Measurements from ENCODE around the gene FKBP5. TPM values are rescaled to one million over a fixed set of nuclear protein-coding genes. Genes with fewer than 3 reads are reported as not detected.

Gene FKBP5
- polyA plus RNA-seq, 2 of the 4 experiments (the other 2 are of a cell fraction): 8.4 to 11.7 TPM

DNA sequence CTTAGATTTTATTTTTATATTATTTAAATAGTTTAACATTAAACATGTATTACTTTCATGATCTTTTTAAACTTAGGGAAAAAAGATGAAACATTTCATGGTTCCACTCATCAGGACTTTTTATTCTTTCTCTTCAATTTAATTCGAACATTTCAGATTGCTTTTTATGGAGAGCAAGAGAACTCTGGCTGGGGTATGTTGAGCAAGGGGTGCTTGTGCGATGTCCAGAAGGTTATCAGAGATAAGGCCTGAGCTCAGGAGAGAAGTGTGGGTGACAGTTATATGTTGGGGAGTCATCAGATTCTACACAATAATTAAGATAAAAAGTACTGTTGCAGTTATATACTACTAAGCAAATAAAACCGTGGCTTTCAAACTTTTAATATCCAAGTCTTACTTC lies 37.5 kb downstream of the FKBP5 start:
- no peak for FAIRE-seq
- TF ChIP-seq, protein P1, sequence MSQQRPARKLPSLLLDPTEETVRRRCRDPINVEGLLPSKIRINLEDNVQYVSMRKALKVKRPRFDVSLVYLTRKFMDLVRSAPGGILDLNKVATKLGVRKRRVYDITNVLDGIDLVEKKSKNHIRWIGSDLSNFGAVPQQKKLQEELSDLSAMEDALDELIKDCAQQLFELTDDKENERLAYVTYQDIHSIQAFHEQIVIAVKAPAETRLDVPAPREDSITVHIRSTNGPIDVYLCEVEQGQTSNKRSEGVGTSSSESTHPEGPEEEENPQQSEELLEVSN (IDR thresholded peaks at IDR 0.05; ENCODE audit: borderline replicate concordance, low read depth): no peak
- TF ChIP-seq EHF (CRISPR knock-in tag; IDR thresholded peaks at IDR 0.05) (no peak), HDAC2 (IDR thresholded peaks at IDR 0.05) (no peak), TFCP2L1 (CRISPR knock-in tag; IDR thresholded peaks at IDR 0.05) (no peak), NPAS2 (CRISPR knock-in tag; IDR thresholded peaks at IDR 0.05; ENCODE audit: borderline replicate concordance) (no peak), GATA3 (IDR thresholded peaks at IDR 0.05; ENCODE audit: borderline replicate concordance) (no peak)
- no peaks in the 10 kb centered on the region for H3K4me1 ChIP-seq
- H3K4me3 ChIP-seq: no peak overlapping the region
- POLR2A ChIA-PET: no interaction called here
- no peak overlapping the region for H3K27ac ChIP-seq
- H3K9me3 ChIP-seq: no peaks in the 10 kb centered on the region
- 84% methylated on average over 3 of the region's 3 CpGs for WGBS (ENCODE audit: missing lambda C conversion rate)
- ATAC-seq: no peak
- H3K4me2 ChIP-seq: no peak overlapping the region
- CTCF ChIA-PET: interaction anchor here (1.1 kb wide), 1 partner anchor 9 kb away, joined by 5 read pairs; no protein-coding TSS in a partner anchor
- no peak for DNase-seq (ENCODE audit: low read depth in 1 of 2, low spot score in 1 of 2)

DNA sequence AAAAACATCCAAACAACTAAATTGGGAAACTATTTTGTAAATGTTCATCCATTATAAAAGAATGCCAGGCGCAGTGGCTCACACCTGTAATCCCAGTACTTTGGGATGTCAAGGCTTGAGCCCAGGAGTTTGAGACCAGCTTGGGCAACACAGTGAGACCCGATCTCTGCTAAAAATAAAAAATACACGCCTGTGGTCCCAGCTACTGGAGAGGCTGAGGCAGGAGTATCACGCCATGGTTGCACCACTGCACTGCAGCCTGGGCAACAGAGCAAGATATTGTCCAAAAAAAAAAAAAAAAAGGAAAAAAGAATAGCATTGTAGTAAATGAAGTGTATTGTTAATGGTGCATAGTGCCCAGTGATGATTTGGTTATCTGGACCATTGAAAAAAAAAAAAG lies 38.7 kb downstream of the FKBP5 start:
- POLR2A ChIA-PET: no interaction called here
- ATAC-seq (no peak), DNase-seq (ENCODE audit: low read depth in 1 of 2, low spot score in 1 of 2) (no peak), FAIRE-seq (no peak)
- Histone ChIP-seq H3K4me1 (no peaks in the 10 kb centered on the region), H3K9me3 (no peaks in the 10 kb centered on the region), H3K27ac (no peak overlapping the region), H3K4me2 (no peak overlapping the region), H3K4me3 (no peak overlapping the region)
- TF ChIP-seq, protein P2, sequence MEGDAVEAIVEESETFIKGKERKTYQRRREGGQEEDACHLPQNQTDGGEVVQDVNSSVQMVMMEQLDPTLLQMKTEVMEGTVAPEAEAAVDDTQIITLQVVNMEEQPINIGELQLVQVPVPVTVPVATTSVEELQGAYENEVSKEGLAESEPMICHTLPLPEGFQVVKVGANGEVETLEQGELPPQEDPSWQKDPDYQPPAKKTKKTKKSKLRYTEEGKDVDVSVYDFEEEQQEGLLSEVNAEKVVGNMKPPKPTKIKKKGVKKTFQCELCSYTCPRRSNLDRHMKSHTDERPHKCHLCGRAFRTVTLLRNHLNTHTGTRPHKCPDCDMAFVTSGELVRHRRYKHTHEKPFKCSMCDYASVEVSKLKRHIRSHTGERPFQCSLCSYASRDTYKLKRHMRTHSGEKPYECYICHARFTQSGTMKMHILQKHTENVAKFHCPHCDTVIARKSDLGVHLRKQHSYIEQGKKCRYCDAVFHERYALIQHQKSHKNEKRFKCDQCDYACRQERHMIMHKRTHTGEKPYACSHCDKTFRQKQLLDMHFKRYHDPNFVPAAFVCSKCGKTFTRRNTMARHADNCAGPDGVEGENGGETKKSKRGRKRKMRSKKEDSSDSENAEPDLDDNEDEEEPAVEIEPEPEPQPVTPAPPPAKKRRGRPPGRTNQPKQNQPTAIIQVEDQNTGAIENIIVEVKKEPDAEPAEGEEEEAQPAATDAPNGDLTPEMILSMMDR (IDR thresholded peaks at IDR 0.05): no peak
- TF ChIP-seq CBX2 (IDR thresholded peaks at IDR 0.05; ENCODE audit: borderline replicate concordance, low read depth) (no peak), FOSB (CRISPR knock-in tag; IDR thresholded peaks at IDR 0.05) (no peak), HEYL (CRISPR knock-in tag; IDR thresholded peaks at IDR 0.05) (no peak), CEBPB (IDR thresholded peaks at IDR 0.05) (no peak), NPAS2 (CRISPR knock-in tag; IDR thresholded peaks at IDR 0.05; ENCODE audit: borderline replicate concordance) (no peak), HMGXB4 (CRISPR knock-in tag; IDR thresholded peaks at IDR 0.05; ENCODE audit: borderline replicate concordance) (no peak), RAD21 (conservative IDR thresholded peaks at IDR 0.05 in 1 of 2, IDR thresholded peaks at IDR 0.05 in 1 of 2) (no peak), HES2 (IDR thresholded peaks at IDR 0.05) (no peak), EP300 (IDR thresholded peaks at IDR 0.05) (no peak), ZNF302 (CRISPR knock-in tag; IDR thresholded peaks at IDR 0.05) (no peak), TP53 (CRISPR knock-in tag; IDR thresholded peaks at IDR 0.05) (no peak), MAZ (IDR thresholded peaks at IDR 0.05; ENCODE audit: borderline replicate concordance, low read depth, low read length) (no peak), SREBF2 (IDR thresholded peaks at IDR 0.05) (no peak)
- TF ChIP-seq, protein P3, sequence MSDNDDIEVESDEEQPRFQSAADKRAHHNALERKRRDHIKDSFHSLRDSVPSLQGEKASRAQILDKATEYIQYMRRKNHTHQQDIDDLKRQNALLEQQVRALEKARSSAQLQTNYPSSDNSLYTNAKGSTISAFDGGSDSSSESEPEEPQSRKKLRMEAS (IDR thresholded peaks at IDR 0.05): no peak
- TF ChIP-seq, protein P4, sequence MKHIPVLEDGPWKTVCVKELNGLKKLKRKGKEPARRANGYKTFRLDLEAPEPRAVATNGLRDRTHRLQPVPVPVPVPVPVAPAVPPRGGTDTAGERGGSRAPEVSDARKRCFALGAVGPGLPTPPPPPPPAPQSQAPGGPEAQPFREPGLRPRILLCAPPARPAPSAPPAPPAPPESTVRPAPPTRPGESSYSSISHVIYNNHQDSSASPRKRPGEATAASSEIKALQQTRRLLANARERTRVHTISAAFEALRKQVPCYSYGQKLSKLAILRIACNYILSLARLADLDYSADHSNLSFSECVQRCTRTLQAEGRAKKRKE (CRISPR knock-in tag; IDR thresholded peaks at IDR 0.05; ENCODE audit: low read depth): no peak
- CTCF ChIA-PET: interaction anchor here (1.6 kb wide), 1 partner anchor 31 kb away, joined by 5 read pairs; no protein-coding TSS in a partner anchor
- 95% methylated on average over 4 of the region's 4 CpGs for WGBS (ENCODE audit: missing lambda C conversion rate)
